ENCODE measurements around the gene DPYD.

Gene DPYD

GRCh38 chr1:97507863-97508262 lies 413.0 kb downstream of the DPYD start:
- no peak for DNase-seq

- DNase-seq, result no peak
These were observed 414.5 kb downstream of the DPYD start for GRCh38 chr1:97506368-97506767.

- DNase-seq, result no peak
These were observed 415.0 kb downstream of the DPYD start for GRCh38 chr1:97505816-97506215.

GRCh38 chr1:97505289-97505688 lies 415.5 kb downstream of the DPYD start:
- DNase-seq, result no peak

- no peak for DNase-seq
These were observed 418.5 kb downstream of the DPYD start for GRCh38 chr1:97502360-97502759.

- no peak for DNase-seq
These were observed 419.2 kb downstream of the DPYD start for GRCh38 chr1:97501628-97502027.

GRCh38 chr1:97500760-97501159 lies 420.1 kb downstream of the DPYD start:
- no peak for DNase-seq

- DNase-seq, result no peak
These were observed 421.2 kb downstream of the DPYD start for GRCh38 chr1:97499667-97500066.

- DNase-seq, result no peak
These were observed 431.0 kb downstream of the DPYD start for GRCh38 chr1:97489834-97490233.

- DNase-seq, result no peak
These were observed 432.3 kb downstream of the DPYD start for GRCh38 chr1:97488530-97488929.

GRCh38 chr1:97482022-97482421 lies 438.8 kb downstream of the DPYD start:
- no peak for DNase-seq

GRCh38 chr1:97467445-97467844 lies 453.4 kb downstream of the DPYD start:
- no peak for DNase-seq

GRCh38 chr1:97464305-97464704 lies 456.5 kb downstream of the DPYD start:
- no peak for DNase-seq

GRCh38 chr1:97461782-97462181 lies 459.1 kb downstream of the DPYD start:
- no peak for DNase-seq

- no peak for DNase-seq
These were observed 463.3 kb downstream of the DPYD start for GRCh38 chr1:97457446-97458089.

GRCh38 chr1:97451944-97452343 lies 468.9 kb downstream of the DPYD start:
- DNase-seq, result no peak

- DNase-seq, result no peak
These were observed 469.6 kb downstream of the DPYD start for GRCh38 chr1:97451046-97451826.

- no peak for DNase-seq
These were observed 478.9 kb downstream of the DPYD start for GRCh38 chr1:97441966-97442365.

GRCh38 chr1:97433824-97434177 lies 487.0 kb downstream of the DPYD start:
- DNase-seq, result no peak

- DNase-seq, result no peak
These were observed 487.6 kb downstream of the DPYD start for GRCh38 chr1:97433094-97433823.

- no peak for DNase-seq
These were observed 493.5 kb downstream of the DPYD start for GRCh38 chr1:97427371-97427770.

- no peak for DNase-seq
These were observed 496.6 kb downstream of the DPYD start for GRCh38 chr1:97424209-97424608.

GRCh38 chr1:97423403-97423802 lies 497.4 kb downstream of the DPYD start:
- no peak for DNase-seq

- DNase-seq, result no peak
These were observed 503.2 kb downstream of the DPYD start for GRCh38 chr1:97417661-97418060.

All from CD4-positive, alpha-beta T cell treated with Interleukin-17A for 1 hour (primary cell).